GM12878 (cell line): Measurements from ENCODE around the gene TMEM138. TPM values are rescaled to one million over a fixed set of nuclear protein-coding genes. Genes with fewer than 3 reads are reported as not detected.
A peak's percentile ranks its signal among the peaks of the same experiment; 100 is the strongest.

Experiments
- ATAC-seq: fragments of 200-7000 bp; cut with Tn5 transposase; 3 replicates; pipeline ENCODE4 v1.9.1; 2020; ENCODE audit warnings: mild to moderate bottlenecking, moderate library complexity
- BruUV-seq: library from RNA; stranded (reverse); fragments of 400-500 nt; replicated peaks from 2 replicates; lab custom pipeline; 2021; lab: Mats Ljungman, UMichigan
- CTCF ChIA-PET: fragments of 300-600 bp; sonication (Branson Sonifier 250); formaldehyde crosslinking; extraction: SDS; loops from one replicate; lab custom pipeline; 2021; ENCODE audit warnings: inconsistent platforms; lab: Yijun Ruan, JAX
- POLR2A ChIA-PET: fragments of 350-600 bp; formaldehyde crosslinking; extraction: SDS; loops from one replicate; lab custom pipeline; 2021; ENCODE audit warnings: inconsistent platforms; lab: Charles Lee
- RAD21 ChIA-PET: fragments of 300-600 bp; sonication (Branson Sonifier 250); formaldehyde crosslinking; loops from one replicate; lab custom pipeline; 2023; ENCODE audit warnings: antibody characterized with exemption; ENCODE audit not compliant: unreplicated experiment; lab: Charles Lee
- SMC1A ChIA-PET: fragments of 300-600 bp; sonication (Branson Sonifier 250); formaldehyde crosslinking; loops from one replicate; lab custom pipeline; 2023; ENCODE audit not compliant: unreplicated experiment, uncharacterized antibody; lab: Charles Lee
- DNase-seq: peaks from one replicate; pipeline ENCODE4 v3.0.0-alpha.2; 2011; ENCODE audit warnings: low read depth, low spot score
- FAIRE-seq: peaks from 3 replicates; lab custom pipeline; 2011; peaks lifted over from hg19 to GRCh38; lab: Jason Lieb, UNC
- H2AFZ ChIP-seq: 2 replicates; pipeline ENCODE4 v1.6.0; 2011; ENCODE audit warnings: low read depth, low read length, control low read depth; ENCODE audit not compliant: control insufficient read depth
- H3K27ac ChIP-seq: 2 replicates; pipeline ENCODE4 v1.5.1; 2011; ENCODE audit warnings: control low read depth; ENCODE audit not compliant: control insufficient read depth, insufficient read depth
- H3K27me3 ChIP-seq, 2 experiments: replicated peaks in 1 of 2; 2 replicates each; pipeline versions ENCODE4 v1.6.0 to v1.6.1; 2011; ENCODE audit warnings: low read length in 1 of 2; ENCODE audit not compliant: control insufficient read depth in 2 of 2, insufficient read depth in 2 of 2
- H3K36me3 ChIP-seq, 2 experiments: 2 replicates each; pipeline ENCODE4 v1.5.1; 2011; ENCODE audit warnings: low read length in 1 of 2; ENCODE audit not compliant: control insufficient read depth in 2 of 2, insufficient read depth in 2 of 2
- H3K4me1 ChIP-seq: 2 replicates; pipeline ENCODE4 v1.6.1; 2011; ENCODE audit warnings: mild to moderate bottlenecking, low read length, moderate library complexity, mixed read lengths; ENCODE audit not compliant: control insufficient read depth, insufficient read depth
- H3K4me2 ChIP-seq: 2 replicates; pipeline ENCODE4 v1.6.0; 2011; ENCODE audit warnings: control low read depth; ENCODE audit not compliant: control insufficient read depth, insufficient read depth
- H3K4me3 ChIP-seq: fragments of 200-600 bp; sonication (generic); 2 replicates; pipeline ENCODE4 v1.5.1; 2016
- H3K79me2 ChIP-seq: 2 replicates; pipeline ENCODE4 v1.6.0; 2011; ENCODE audit warnings: low read length; ENCODE audit not compliant: control insufficient read depth, insufficient read depth
- H3K9ac ChIP-seq: 2 replicates; pipeline ENCODE4 v1.8.0; 2011; ENCODE audit warnings: low read length, control low read depth, mixed read lengths; ENCODE audit not compliant: control insufficient read depth, insufficient read depth
- H3K9me3 ChIP-seq: replicated peaks from 3 replicates; pipeline ENCODE4 v1.5.1; 2011; ENCODE audit warnings: mild to moderate bottlenecking, low read length; ENCODE audit not compliant: control insufficient read depth, insufficient read depth
- H4K20me1 ChIP-seq: 2 replicates; pipeline ENCODE4 v1.6.0; 2011; ENCODE audit not compliant: control insufficient read depth, insufficient read depth
- ETV6 ChIP-seq, 2 experiments: fragments of 450-650 bp in 1 of 2; IDR thresholded peaks in 1 of 2; conservative IDR thresholded peaks in 1 of 2; 2 replicates each; pipeline ENCODE4 v1.6.1; 2014; ENCODE audit warnings: antibody characterized with exemption in 1 of 2, borderline replicate concordance in 1 of 2, low read depth in 1 of 2, mild to moderate bottlenecking in 1 of 2, moderate library complexity in 1 of 2
- LARP7 ChIP-seq: fragments of 450-650 bp; IDR thresholded peaks from 2 replicates; pipeline ENCODE4 v1.6.1; 2017; ENCODE audit warnings: mild to moderate bottlenecking
- ZBTB40 ChIP-seq: fragments of 450-650 bp; IDR thresholded peaks from 2 replicates; pipeline ENCODE4 v1.6.1; 2016; ENCODE audit warnings: mild to moderate bottlenecking, moderate library complexity, borderline replicate concordance
- WGBS: methylation state at CpG from one replicate; pipeline ENCODE4 v1.1.6; 2016; ENCODE audit warnings: low lambda C conversion rate; ENCODE audit not compliant: insufficient replicate concordance, insufficient coverage; ENCODE audit errors: missing lambda C conversion rate; 5-methylcytosine and 5-hydroxymethylcytosine counted together
- in situ Hi-C: fragments of 300-500 bp; cut with MboI; formaldehyde crosslinking; loops from 9 replicates; pipeline ENCODE4 v1.14.3; 2018; ENCODE audit warnings: mixed read lengths
- intact Hi-C: fragments of 100-400 bp; cut with micrococcal nuclease; formaldehyde crosslinking; loops from one replicate; pipeline ENCODE4 v1.14.2; 2022; ENCODE audit not compliant: unreplicated experiment
- polyA plus RNA-seq, 11 experiments: library from polyadenylated mRNA; depleted of rRNA in 4 of 11; unstranded in 6 of 11; stranded (reverse) in 5 of 11; fragments of >200 nt; fragmentation: Nextera tagmentation in 4 of 11; fragmentation: Illumina TruSeq in 1 of 11; extraction: Ambion mirVana in 4 of 11; extraction: Trizol in 1 of 11; gene quantifications; 1 replicate in 1 of 11; 2 replicates in 10 of 11; pipeline versions ENCODE4 v1.2.1 to v1.2.3, GENCODE V29; 2011 to 2016; ENCODE audit warnings: inconsistent platforms in 2 of 11, missing spikeins in 2 of 11, low read depth in 1 of 11
- total RNA-seq, 4 experiments: library from RNA; depleted of rRNA in 3 of 4; stranded (reverse); fragments of >200 nt in 3 of 4; fragmentation: Illumina TruSeq in 1 of 4; extraction: Trizol in 1 of 4; gene quantifications; 2 replicates each; pipeline versions ENCODE4 v1.2.1 to v1.2.3, GENCODE V29; 2013 to 2021

TMEM138 gene
- total and polyA plus RNA-seq, 10 of the 15 experiments (the other 5 are each of a cell fraction or from before 2014, with no cell fraction given) = 28.5 to 116 (median 73.4) TPM

- ChIA-PET RAD21 (interaction anchor here (5.5 to 13.0 kb wide), 3 partner anchors 9 to 26 kb away, joined by 43 to 172 read pairs (median 72); partner anchors contain the start of genes DDB1 and TKFC), POLR2A (interaction anchor here (0.6 to 8.7 kb wide), 8 partner anchors 9 to 470 kb away, joined by 3 to 111 read pairs (median 6); partner anchors contain the start of genes DDB1, TKFC and TMEM216), SMC1A (interaction anchor here (0.9 to 12.8 kb wide), 5 partner anchors 11 to 446 kb away, joined by 3 to 243 read pairs (median 84); partner anchors contain the start of genes DDB1, TKFC and TMEM109), CTCF (interaction anchor here (0.7 to 23.9 kb wide), 6 partner anchors 9 to 64 kb away, joined by 3 to 387 read pairs (median 6); partner anchors contain the start of genes TMEM216 and VWCE)
- DNase-seq (no peak), ATAC-seq (no peak), FAIRE-seq (no peak)
- intact Hi-C loops (no loop called here), in situ Hi-C loops (no loop called here)
- TF ChIP-seq LARP7 (peak; percentile 42; the same call in 1 of the 2 replicates), ZBTB40 (no peak), ETV6 (conservative IDR thresholded peaks at IDR 0.05 in 1 of 2, IDR thresholded peaks at IDR 0.05 in 1 of 2; ENCODE audit: borderline replicate concordance in 1 of 2, low read depth in 1 of 2) (no peak)
- Histone ChIP-seq H3K9me3 (no peaks in the 10 kb centered on the region), H3K27me3 (no peaks in the 10 kb centered on the region), H3K4me2 (peak overlapping the region; percentile 95), H3K79me2 (peaks cover 60% of the 10 kb centered on the region), H2AFZ (no peak overlapping the region), H3K9ac (peak overlapping the region; percentile 16; the same call in 1 of the 2 replicates), H3K27ac (peak overlapping the region; percentile 54; the same call in 1 of the 2 replicates), H3K4me1 (peaks cover 39% of the 10 kb centered on the region), H3K4me3 (peak overlapping the region; percentile 99), H3K36me3 (peaks cover 0 to 13% of the 10 kb centered on the region in 2 experiments; a peak in 2 of 4 replicates), H4K20me1 (no peaks in the 10 kb centered on the region)
- 14% methylated on average over 6 of the region's 6 CpGs for WGBS
- BruUV-seq = no TSS peak
Measured at GRCh38 chr11:61359516-61359915, 2.7 kb upstream of the TMEM138 start.
